Measurements from ENCODE around the gene IL37. TPM values are rescaled to one million over a fixed set of nuclear protein-coding genes. Genes with fewer than 3 reads are reported as not detected.

IL37 gene
- total and polyA plus RNA-seq, 8 donors, result 0.55 TPM; not detected in 7

DNA sequence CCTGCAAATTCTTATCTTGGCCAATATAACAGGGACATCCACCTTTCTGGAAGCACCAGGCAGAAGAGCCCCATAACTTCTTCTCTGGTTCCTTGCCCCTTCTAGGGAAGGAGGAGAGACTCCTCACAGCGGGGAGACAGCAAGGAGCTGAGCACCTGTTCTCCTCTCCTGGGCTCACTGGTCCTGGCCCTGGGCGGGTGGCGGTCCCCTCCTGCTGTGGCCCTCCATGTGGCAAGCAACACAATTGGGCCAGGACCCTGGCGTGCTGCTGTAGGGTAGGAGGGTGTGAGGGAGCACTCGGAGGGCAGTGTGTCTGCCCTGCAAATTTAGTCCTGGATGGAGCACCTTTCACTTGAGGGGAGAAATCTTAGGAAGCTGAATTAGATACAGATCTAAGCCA is 6.9 kb downstream of the IL37 start:
- 87 to 99% (median 94%) methylated on average over 5 of the region's 5 CpGs for WGBS, 5 donors
- no peak overlapping the region for H3K27ac ChIP-seq
- intact Hi-C loops (cut with DNase I; ENCODE audit: low total_unique reads), result no loop called here
- H3K27me3 ChIP-seq, result no peaks in the 10 kb centered on the region
- H3K36me3 ChIP-seq, result no peaks in the 10 kb centered on the region
- no peak overlapping the region for H3K4me3 ChIP-seq
- H3K9me3 ChIP-seq, result peaks cover 0 to 3% (median 0%) of the 10 kb centered on the region in 4 donors
- no peak for DNase-seq
- TF ChIP-seq POLR2AphosphoS5 (IDR thresholded peaks at IDR 0.05) (no peak), POLR2A (IDR thresholded peaks at IDR 0.05) (no peak), EP300 (IDR thresholded peaks at IDR 0.05) (no peak)
- TF ChIP-seq, protein P1, sequence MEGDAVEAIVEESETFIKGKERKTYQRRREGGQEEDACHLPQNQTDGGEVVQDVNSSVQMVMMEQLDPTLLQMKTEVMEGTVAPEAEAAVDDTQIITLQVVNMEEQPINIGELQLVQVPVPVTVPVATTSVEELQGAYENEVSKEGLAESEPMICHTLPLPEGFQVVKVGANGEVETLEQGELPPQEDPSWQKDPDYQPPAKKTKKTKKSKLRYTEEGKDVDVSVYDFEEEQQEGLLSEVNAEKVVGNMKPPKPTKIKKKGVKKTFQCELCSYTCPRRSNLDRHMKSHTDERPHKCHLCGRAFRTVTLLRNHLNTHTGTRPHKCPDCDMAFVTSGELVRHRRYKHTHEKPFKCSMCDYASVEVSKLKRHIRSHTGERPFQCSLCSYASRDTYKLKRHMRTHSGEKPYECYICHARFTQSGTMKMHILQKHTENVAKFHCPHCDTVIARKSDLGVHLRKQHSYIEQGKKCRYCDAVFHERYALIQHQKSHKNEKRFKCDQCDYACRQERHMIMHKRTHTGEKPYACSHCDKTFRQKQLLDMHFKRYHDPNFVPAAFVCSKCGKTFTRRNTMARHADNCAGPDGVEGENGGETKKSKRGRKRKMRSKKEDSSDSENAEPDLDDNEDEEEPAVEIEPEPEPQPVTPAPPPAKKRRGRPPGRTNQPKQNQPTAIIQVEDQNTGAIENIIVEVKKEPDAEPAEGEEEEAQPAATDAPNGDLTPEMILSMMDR (IDR thresholded peaks at IDR 0.05), result no peak
- no peaks in the 10 kb centered on the region for H3K4me1 ChIP-seq

DNA sequence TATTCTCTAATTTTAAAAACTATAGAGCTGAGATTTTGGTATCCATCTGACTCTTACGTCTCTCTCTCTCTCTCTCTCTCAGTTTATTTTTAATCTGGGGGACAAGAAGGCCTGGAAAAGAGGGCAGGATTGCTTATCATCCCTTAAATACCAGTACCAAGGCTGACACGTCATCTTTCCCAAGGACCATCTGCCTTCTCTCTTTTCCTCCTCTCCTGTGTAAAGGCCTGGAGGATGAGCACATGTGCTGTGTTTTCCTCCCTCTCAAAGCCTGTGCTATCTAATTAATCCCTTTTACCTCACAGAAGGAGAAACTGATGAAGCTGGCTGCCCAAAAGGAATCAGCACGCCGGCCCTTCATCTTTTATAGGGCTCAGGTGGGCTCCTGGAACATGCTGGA is 7.3 kb downstream of the IL37 start:
- DNase-seq, result no peak
- intact Hi-C loops (cut with DNase I; ENCODE audit: low total_unique reads), result no loop called here
- WGBS, 5 donors, result 91 to 95% (median 93%) methylated on average over 4 of the region's 4 CpGs
- Histone ChIP-seq H3K36me3 (no peaks in the 10 kb centered on the region), H3K27ac (no peak overlapping the region), H3K9me3 (peaks cover 0 to 3% (median 0%) of the 10 kb centered on the region in 4 donors), H3K4me3 (no peak overlapping the region), H3K27me3 (no peaks in the 10 kb centered on the region), H3K4me1 (no peaks in the 10 kb centered on the region)
- no peak for TF ChIP-seq POLR2A (IDR thresholded peaks at IDR 0.05)
- no peak for TF ChIP-seq POLR2AphosphoS5 (IDR thresholded peaks at IDR 0.05)
- TF ChIP-seq, protein P1 (IDR thresholded peaks at IDR 0.05), result no peak
- TF ChIP-seq EP300 (IDR thresholded peaks at IDR 0.05), result no peak

DNA sequence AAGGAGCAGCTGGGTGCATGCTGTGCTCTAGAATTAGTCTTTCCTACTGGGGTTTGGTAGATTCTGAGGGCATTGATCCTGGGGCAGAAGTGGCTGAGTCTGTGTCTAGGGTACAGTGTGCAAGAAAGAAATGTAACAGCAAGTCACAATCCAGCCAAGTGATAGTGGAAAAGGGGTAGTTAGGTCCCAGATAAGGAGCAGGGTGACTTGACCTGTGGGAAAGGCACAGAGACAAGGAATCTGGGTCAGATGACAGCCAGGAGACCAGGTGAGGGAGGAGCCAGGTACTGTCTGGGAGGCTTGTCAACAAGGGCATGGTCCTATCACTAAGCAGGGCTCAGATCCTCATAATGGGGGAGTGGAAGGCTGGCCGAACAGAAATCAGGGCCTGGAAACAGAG is 8.1 kb downstream of the IL37 start:
- DNase-seq, result no peak
- H3K27ac ChIP-seq, result no peak overlapping the region
- no peak for TF ChIP-seq EP300 (IDR thresholded peaks at IDR 0.05)
- TF ChIP-seq, protein P1 (IDR thresholded peaks at IDR 0.05), result no peak
- TF ChIP-seq POLR2A (IDR thresholded peaks at IDR 0.05), result no peak
- TF ChIP-seq POLR2AphosphoS5 (IDR thresholded peaks at IDR 0.05), result no peak
- no peaks in the 10 kb centered on the region for H3K36me3 ChIP-seq
- H3K27me3 ChIP-seq, result no peaks in the 10 kb centered on the region
- WGBS, 5 donors, result 81 to 100% (median 88%) methylated on average over 1 of the region's 1 CpG
- peaks cover 0 to under 1% (median 0%) of the 10 kb centered on the region in 4 donors for H3K4me1 ChIP-seq
- H3K9me3 ChIP-seq, result peaks cover 0 to 3% (median 0%) of the 10 kb centered on the region in 4 donors
- intact Hi-C loops (cut with DNase I; ENCODE audit: low total_unique reads), result no loop called here
- no peak overlapping the region for H3K4me3 ChIP-seq

DNA sequence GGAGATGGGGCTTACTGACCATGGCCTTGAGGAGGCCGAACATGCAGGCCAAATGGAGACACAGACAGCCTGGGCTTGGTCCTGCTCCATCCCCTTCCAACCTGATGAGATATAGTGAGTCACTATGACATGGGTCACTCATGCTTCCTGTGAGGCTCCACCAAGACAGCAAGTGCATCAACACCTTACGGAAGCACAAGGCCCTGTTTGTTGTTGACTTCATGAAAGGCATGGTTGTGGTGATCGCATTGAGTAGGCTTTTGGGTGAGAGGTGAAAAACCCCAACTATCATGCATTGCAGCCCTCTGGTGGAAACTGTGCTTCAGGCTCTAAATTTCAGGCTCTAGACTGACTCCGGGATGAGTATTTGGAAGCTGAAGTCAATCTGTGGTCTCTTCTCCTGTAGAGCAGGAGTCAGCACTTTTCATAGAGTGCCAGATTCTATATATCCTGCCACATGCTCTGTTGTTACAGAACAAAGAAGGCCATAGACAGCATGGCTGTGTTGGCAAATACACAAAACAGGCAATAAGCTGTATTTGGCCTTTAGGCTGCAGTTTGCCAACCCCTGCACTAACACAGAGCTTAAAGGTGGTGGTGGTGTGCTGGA is 10.1 kb downstream of the IL37 start:
- H3K27ac ChIP-seq, result no peak overlapping the region
- intact Hi-C loops (cut with DNase I; ENCODE audit: low total_unique reads), result no loop called here
- no peak for DNase-seq
- TF ChIP-seq POLR2AphosphoS5 (IDR thresholded peaks at IDR 0.05) (no peak), EP300 (IDR thresholded peaks at IDR 0.05) (no peak), POLR2A (IDR thresholded peaks at IDR 0.05) (no peak)
- TF ChIP-seq, protein P1 (IDR thresholded peaks at IDR 0.05), result no peak
- WGBS, 5 donors, result 41 to 95% (median 66%) methylated on average over 4 of the region's 4 CpGs
- no peaks in the 10 kb centered on the region for H3K36me3 ChIP-seq
- no peaks in the 10 kb centered on the region for H3K27me3 ChIP-seq
- peaks cover 0 to 3% (median 0%) of the 10 kb centered on the region in 4 donors for H3K9me3 ChIP-seq
- H3K4me1 ChIP-seq, result peaks cover 0 to 5% (median 2%) of the 10 kb centered on the region in 4 donors
- no peak overlapping the region for H3K4me3 ChIP-seq
